ENCODE measurements around the gene DOCK2.

DNA sequence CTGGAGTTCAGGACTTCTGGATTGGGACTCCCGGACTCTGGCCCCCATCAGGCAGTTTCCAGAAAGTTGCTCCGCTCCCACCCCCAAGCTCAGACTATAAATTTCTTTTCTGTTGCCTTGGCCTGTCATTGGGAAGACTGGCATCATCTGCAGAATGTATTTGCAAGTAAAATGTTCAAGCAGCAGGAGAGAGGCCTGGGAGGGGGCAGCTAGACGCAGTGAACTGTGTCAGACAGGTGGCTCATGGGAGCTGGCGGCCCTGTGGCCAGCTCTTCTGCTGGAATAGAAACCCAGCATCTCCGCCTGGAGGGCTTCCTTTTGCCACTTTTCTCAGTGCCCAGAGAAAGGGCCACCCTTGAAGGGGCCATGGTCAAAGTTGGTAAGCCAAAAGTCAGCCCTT, 327.2 kb downstream of the DOCK2 start:
- TF ChIP-seq, protein P1, sequence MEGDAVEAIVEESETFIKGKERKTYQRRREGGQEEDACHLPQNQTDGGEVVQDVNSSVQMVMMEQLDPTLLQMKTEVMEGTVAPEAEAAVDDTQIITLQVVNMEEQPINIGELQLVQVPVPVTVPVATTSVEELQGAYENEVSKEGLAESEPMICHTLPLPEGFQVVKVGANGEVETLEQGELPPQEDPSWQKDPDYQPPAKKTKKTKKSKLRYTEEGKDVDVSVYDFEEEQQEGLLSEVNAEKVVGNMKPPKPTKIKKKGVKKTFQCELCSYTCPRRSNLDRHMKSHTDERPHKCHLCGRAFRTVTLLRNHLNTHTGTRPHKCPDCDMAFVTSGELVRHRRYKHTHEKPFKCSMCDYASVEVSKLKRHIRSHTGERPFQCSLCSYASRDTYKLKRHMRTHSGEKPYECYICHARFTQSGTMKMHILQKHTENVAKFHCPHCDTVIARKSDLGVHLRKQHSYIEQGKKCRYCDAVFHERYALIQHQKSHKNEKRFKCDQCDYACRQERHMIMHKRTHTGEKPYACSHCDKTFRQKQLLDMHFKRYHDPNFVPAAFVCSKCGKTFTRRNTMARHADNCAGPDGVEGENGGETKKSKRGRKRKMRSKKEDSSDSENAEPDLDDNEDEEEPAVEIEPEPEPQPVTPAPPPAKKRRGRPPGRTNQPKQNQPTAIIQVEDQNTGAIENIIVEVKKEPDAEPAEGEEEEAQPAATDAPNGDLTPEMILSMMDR (IDR thresholded peaks at IDR 0.05; ENCODE audit: borderline replicate concordance, extremely low read depth, low read length, poor library complexity, severe bottlenecking) = no peak
- no peak for TF ChIP-seq EZH2 (IDR thresholded peaks at IDR 0.05; ENCODE audit: borderline replicate concordance, low read depth, low read length, severe bottlenecking)
